ENCODE measurements around the gene CTDP1.

DNA sequence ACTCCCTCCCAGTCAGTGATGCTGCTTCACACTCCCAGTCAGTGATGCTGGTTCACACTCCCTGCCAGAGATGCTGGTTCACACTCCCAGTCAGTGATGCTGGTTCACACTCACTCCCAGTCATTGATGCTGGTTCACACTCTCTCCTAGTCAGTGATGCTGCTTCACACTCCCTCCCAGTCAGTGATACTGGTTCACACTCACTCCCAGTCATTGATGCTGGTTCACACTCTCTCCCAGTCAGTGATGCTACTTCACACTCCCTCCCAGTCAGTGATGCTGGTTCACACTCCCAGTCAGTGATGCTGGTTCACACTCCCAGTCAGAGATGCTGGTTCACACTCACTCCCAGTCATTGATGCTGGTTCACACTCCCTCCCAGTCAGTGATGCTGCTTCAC is 83.8 kb downstream of the CTDP1 start:
- TF ChIP-seq, protein P1, sequence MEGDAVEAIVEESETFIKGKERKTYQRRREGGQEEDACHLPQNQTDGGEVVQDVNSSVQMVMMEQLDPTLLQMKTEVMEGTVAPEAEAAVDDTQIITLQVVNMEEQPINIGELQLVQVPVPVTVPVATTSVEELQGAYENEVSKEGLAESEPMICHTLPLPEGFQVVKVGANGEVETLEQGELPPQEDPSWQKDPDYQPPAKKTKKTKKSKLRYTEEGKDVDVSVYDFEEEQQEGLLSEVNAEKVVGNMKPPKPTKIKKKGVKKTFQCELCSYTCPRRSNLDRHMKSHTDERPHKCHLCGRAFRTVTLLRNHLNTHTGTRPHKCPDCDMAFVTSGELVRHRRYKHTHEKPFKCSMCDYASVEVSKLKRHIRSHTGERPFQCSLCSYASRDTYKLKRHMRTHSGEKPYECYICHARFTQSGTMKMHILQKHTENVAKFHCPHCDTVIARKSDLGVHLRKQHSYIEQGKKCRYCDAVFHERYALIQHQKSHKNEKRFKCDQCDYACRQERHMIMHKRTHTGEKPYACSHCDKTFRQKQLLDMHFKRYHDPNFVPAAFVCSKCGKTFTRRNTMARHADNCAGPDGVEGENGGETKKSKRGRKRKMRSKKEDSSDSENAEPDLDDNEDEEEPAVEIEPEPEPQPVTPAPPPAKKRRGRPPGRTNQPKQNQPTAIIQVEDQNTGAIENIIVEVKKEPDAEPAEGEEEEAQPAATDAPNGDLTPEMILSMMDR (optimal IDR thresholded peaks at IDR 0.05 in 1 of 3, IDR thresholded peaks at IDR 0.05 in 1 of 3, conservative IDR thresholded peaks at IDR 0.05 in 1 of 3; ENCODE audit: extremely low read depth in 1 of 3, insufficient read depth in 2 of 3, low read length in 3 of 3) = no peak
- no peak for TF ChIP-seq EZH2 (IDR thresholded peaks at IDR 0.05; ENCODE audit: low read length)

All from keratinocyte (primary cell).